ENCODE measurements around the gene APOL6. TPM values are rescaled to one million over a fixed set of nuclear protein-coding genes. Genes with fewer than 3 reads are reported as not detected.

APOL6 gene, protein sequence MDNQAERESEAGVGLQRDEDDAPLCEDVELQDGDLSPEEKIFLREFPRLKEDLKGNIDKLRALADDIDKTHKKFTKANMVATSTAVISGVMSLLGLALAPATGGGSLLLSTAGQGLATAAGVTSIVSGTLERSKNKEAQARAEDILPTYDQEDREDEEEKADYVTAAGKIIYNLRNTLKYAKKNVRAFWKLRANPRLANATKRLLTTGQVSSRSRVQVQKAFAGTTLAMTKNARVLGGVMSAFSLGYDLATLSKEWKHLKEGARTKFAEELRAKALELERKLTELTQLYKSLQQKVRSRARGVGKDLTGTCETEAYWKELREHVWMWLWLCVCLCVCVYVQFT
- polyA plus RNA-seq (2013) = 0.37 and 0.43 TPM in 2 replicates

- WGBS (ENCODE audit: extremely low coverage, insufficient coverage, insufficient read length) = no CpG with 5 or more reads among the region's 18 CpGs
- Histone ChIP-seq H4K8ac (ENCODE audit: low read depth, low read length) (peak within 1 kb of the TSS; percentile 48), H3K18ac (ENCODE audit: low read length) (no peak within 1 kb of the TSS)
Measured at GRCh38 chr22:35648066-35649025, at the start of gene APOL6. TSS of gene APOL6 (plus strand) at chr22:35648446. CDS start at chr22:35656426, 7,980 bp downstream.

DNA sequence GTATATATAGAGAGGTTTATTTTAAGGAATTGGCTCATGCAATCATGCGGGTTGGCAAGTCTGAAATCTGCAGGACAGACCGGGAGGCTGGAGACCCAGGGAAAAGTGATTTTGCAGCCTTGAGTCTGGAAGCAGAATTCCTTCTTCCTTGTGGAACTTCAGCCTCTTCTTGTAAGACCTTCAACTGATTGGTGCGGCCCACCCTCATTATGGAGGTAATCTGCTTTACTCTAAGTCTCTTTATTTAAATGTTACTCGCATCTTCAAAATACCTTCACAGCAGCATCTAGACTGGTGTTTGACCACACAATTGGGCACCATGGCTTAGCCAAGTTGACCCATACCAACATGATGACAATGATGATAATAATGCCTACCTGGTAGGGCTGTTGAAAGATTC lies 48.9 kb upstream of the APOL6 start:
- WGBS (ENCODE audit: extremely low coverage, insufficient coverage, insufficient read length) = no CpG with 5 or more reads among the region's 4 CpGs
- no peak overlapping the region for H3K4me2 ChIP-seq (ENCODE audit: low read length)
- no peak overlapping the region for H3K4ac ChIP-seq (ENCODE audit: low read depth, low read length)
- H3K9ac ChIP-seq (ENCODE audit: low read length) = no peak overlapping the region
- no peak overlapping the region for H2AK5ac ChIP-seq (ENCODE audit: low read length)
- no peaks in the 10 kb centered on the region for H3K9me3 ChIP-seq (ENCODE audit: insufficient read depth, low read depth, low read length)
- H3K18ac ChIP-seq (ENCODE audit: low read length) = no peak overlapping the region
- no peak overlapping the region for H2BK120ac ChIP-seq (ENCODE audit: insufficient read depth, low read length, poor library complexity)
- H4K12ac ChIP-seq (ENCODE audit: low read depth, low read length) = no peak overlapping the region
- no peak overlapping the region for H3K14ac ChIP-seq (ENCODE audit: low read length)
- no peak overlapping the region for H2BK5ac ChIP-seq (ENCODE audit: low read depth, low read length, poor library complexity)
- peaks cover 2 to 17% of the 10 kb centered on the region in 2 experiments for H3K4me1 ChIP-seq (ENCODE audit: control insufficient read depth in 1 of 2, insufficient read depth in 2 of 2, low read length in 2 of 2)
- no peaks in the 10 kb centered on the region for H3K36me3 ChIP-seq (ENCODE audit: control insufficient read depth in 1 of 2, insufficient read depth in 2 of 2, low read length in 2 of 2)
- no peak overlapping the region for H2BK12ac ChIP-seq (ENCODE audit: low read length)
- no peaks in the 10 kb centered on the region for H3K79me2 ChIP-seq (ENCODE audit: control insufficient read depth, insufficient read depth, low read length, poor library complexity)
- H2AFZ ChIP-seq (ENCODE audit: insufficient read depth, low read length, poor library complexity) = no peak overlapping the region
- H3K23ac ChIP-seq (ENCODE audit: low read length) = no peak overlapping the region
- H4K8ac ChIP-seq (ENCODE audit: low read depth, low read length) = no peak overlapping the region
- peaks cover 2% of the 10 kb centered on the region for H3K79me1 ChIP-seq (ENCODE audit: low read length)
- H3K27ac ChIP-seq (ENCODE audit: low read depth, low read length) = no peak overlapping the region
- H3K4me3 ChIP-seq (ENCODE audit: low read depth, low read length) = no peak overlapping the region
- no peak overlapping the region for H4K91ac ChIP-seq (ENCODE audit: low read depth, low read length)
- no peaks in the 10 kb centered on the region for H3K27me3 ChIP-seq (ENCODE audit: insufficient read depth, low read length)
- no peak for DNase-seq

More at GRCh38 chr22:35648066-35649025, at the start of gene APOL6:
- H3K4ac ChIP-seq (ENCODE audit: low read depth, low read length) = peak within 1 kb of the TSS; percentile 27
- H3K27ac ChIP-seq (ENCODE audit: low read depth, low read length) = peak within 1 kb of the TSS; percentile 6
- peak within 1 kb of the TSS; percentile 75 for H2AFZ ChIP-seq (ENCODE audit: insufficient read depth, low read length, poor library complexity)
- no peak within 1 kb of the TSS for H3K23ac ChIP-seq (ENCODE audit: low read length)
- peak within 1 kb of the TSS; percentile 20 for H2BK120ac ChIP-seq (ENCODE audit: insufficient read depth, low read length, poor library complexity)
- no peak within 1 kb of the TSS for H4K12ac ChIP-seq (ENCODE audit: low read depth, low read length)
- no peaks in the 10 kb centered on the region for H3K36me3 ChIP-seq (ENCODE audit: control insufficient read depth in 1 of 2, insufficient read depth in 2 of 2, low read length in 2 of 2)
- peak within 1 kb of the TSS; percentile 15 for H2BK12ac ChIP-seq (ENCODE audit: low read length)
- no peak within 1 kb of the TSS for H3K4me3 ChIP-seq (ENCODE audit: low read depth, low read length)
- H3K14ac ChIP-seq (ENCODE audit: low read length) = peak within 1 kb of the TSS; percentile 1
- H3K79me2 ChIP-seq (ENCODE audit: control insufficient read depth, insufficient read depth, low read length, poor library complexity) = no peaks in the 10 kb centered on the region
- peak within 1 kb of the TSS; percentile 25 for H3K4me2 ChIP-seq (ENCODE audit: low read length)
- H3K9ac ChIP-seq (ENCODE audit: low read length) = no peak within 1 kb of the TSS
- peak; percentile 87 to 90 for DNase-seq
- no peak within 1 kb of the TSS for H2BK5ac ChIP-seq (ENCODE audit: low read depth, low read length, poor library complexity)
- H2AK5ac ChIP-seq (ENCODE audit: low read length) = no peak within 1 kb of the TSS
- peak within 1 kb of the TSS; percentile 26 for H4K91ac ChIP-seq (ENCODE audit: low read depth, low read length)
- peaks cover 2% of the 10 kb centered on the region for H3K79me1 ChIP-seq (ENCODE audit: low read length)
- H3K27me3 ChIP-seq (ENCODE audit: insufficient read depth, low read length) = no peaks in the 10 kb centered on the region
- peaks cover 2% of the 10 kb centered on the region for H3K9me3 ChIP-seq (ENCODE audit: insufficient read depth, low read depth, low read length)
- H3K4me1 ChIP-seq (ENCODE audit: control insufficient read depth in 1 of 2, insufficient read depth in 2 of 2, low read length in 2 of 2) = peaks cover 7 to 8% of the 10 kb centered on the region in 2 experiments

GRCh38 chr22:35600476-35600875 lies 47.8 kb upstream of the APOL6 start:
- Histone ChIP-seq H3K4ac (ENCODE audit: low read depth, low read length) (no peak overlapping the region), H3K14ac (ENCODE audit: low read length) (no peak overlapping the region), H2BK12ac (ENCODE audit: low read length) (no peak overlapping the region), H3K18ac (ENCODE audit: low read length) (no peak overlapping the region), H2BK5ac (ENCODE audit: low read depth, low read length, poor library complexity) (no peak overlapping the region), H3K9me3 (ENCODE audit: insufficient read depth, low read depth, low read length) (no peaks in the 10 kb centered on the region), H3K79me1 (ENCODE audit: low read length) (peaks cover 2% of the 10 kb centered on the region), H4K8ac (ENCODE audit: low read depth, low read length) (no peak overlapping the region), H3K36me3 (ENCODE audit: control insufficient read depth in 1 of 2, insufficient read depth in 2 of 2, low read length in 2 of 2) (no peaks in the 10 kb centered on the region), H3K23ac (ENCODE audit: low read length) (no peak overlapping the region), H3K9ac (ENCODE audit: low read length) (no peak overlapping the region), H3K4me2 (ENCODE audit: low read length) (no peak overlapping the region), H2AK5ac (ENCODE audit: low read length) (no peak overlapping the region), H3K27me3 (ENCODE audit: insufficient read depth, low read length) (no peaks in the 10 kb centered on the region), H3K4me1 (ENCODE audit: control insufficient read depth in 1 of 2, insufficient read depth in 2 of 2, low read length in 2 of 2) (peaks cover 5 to 23% of the 10 kb centered on the region in 2 experiments), H2AFZ (ENCODE audit: insufficient read depth, low read length, poor library complexity) (no peak overlapping the region), H4K12ac (ENCODE audit: low read depth, low read length) (no peak overlapping the region), H3K27ac (ENCODE audit: low read depth, low read length) (no peak overlapping the region), H4K91ac (ENCODE audit: low read depth, low read length) (no peak overlapping the region), H2BK120ac (ENCODE audit: insufficient read depth, low read length, poor library complexity) (no peak overlapping the region), H3K79me2 (ENCODE audit: control insufficient read depth, insufficient read depth, low read length, poor library complexity) (no peaks in the 10 kb centered on the region), H3K4me3 (ENCODE audit: low read depth, low read length) (no peak overlapping the region)
- DNase-seq = no peak
- WGBS (ENCODE audit: extremely low coverage, insufficient coverage, insufficient read length) = no CpG with 5 or more reads among the region's 12 CpGs

DNA sequence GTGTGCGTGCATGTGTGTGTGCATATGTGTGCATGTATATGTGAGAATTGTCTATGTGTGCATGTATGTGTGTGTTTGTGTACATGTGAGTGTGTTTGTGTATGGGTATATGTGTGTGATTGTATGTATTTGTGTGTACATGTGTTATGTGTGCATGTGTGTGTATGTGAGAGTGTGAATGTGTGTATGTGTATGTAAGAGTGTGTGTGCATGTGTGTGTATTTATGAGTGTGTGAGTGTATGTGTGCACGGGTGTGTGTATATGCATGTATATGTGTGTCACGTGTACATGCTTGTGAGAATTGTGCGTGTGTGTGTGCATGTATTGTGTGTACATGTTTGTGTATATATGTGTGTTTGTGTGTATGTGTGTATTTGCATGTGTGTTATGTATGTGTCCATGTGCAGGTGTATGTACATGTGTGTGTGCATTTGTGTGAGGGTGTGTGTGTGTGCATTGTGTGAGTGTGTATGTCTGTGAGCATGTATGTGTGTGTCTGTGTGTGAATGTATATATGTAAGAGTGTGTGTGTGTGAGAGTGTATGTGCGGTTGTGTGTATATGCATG lies 47.1 kb upstream of the APOL6 start:
- Histone ChIP-seq H3K27me3 (ENCODE audit: insufficient read depth, low read length) (no peaks in the 10 kb centered on the region), H3K27ac (ENCODE audit: low read depth, low read length) (no peak overlapping the region), H2AK5ac (ENCODE audit: low read length) (no peak overlapping the region), H3K9ac (ENCODE audit: low read length) (no peak overlapping the region), H4K91ac (ENCODE audit: low read depth, low read length) (no peak overlapping the region), H2BK12ac (ENCODE audit: low read length) (no peak overlapping the region), H3K18ac (ENCODE audit: low read length) (no peak overlapping the region), H3K4me3 (ENCODE audit: low read depth, low read length) (no peak overlapping the region), H3K36me3 (ENCODE audit: control insufficient read depth in 1 of 2, insufficient read depth in 2 of 2, low read length in 2 of 2) (no peaks in the 10 kb centered on the region), H2BK5ac (ENCODE audit: low read depth, low read length, poor library complexity) (no peak overlapping the region), H3K14ac (ENCODE audit: low read length) (no peak overlapping the region), H2BK120ac (ENCODE audit: insufficient read depth, low read length, poor library complexity) (no peak overlapping the region), H3K79me1 (ENCODE audit: low read length) (peaks cover 3% of the 10 kb centered on the region), H3K4me1 (ENCODE audit: control insufficient read depth in 1 of 2, insufficient read depth in 2 of 2, low read length in 2 of 2) (peaks cover 5 to 22% of the 10 kb centered on the region in 2 experiments), H4K12ac (ENCODE audit: low read depth, low read length) (no peak overlapping the region), H3K23ac (ENCODE audit: low read length) (no peak overlapping the region), H3K9me3 (ENCODE audit: insufficient read depth, low read depth, low read length) (no peaks in the 10 kb centered on the region), H3K4me2 (ENCODE audit: low read length) (no peak overlapping the region), H3K4ac (ENCODE audit: low read depth, low read length) (no peak overlapping the region), H4K8ac (ENCODE audit: low read depth, low read length) (no peak overlapping the region), H2AFZ (ENCODE audit: insufficient read depth, low read length, poor library complexity) (no peak overlapping the region), H3K79me2 (ENCODE audit: control insufficient read depth, insufficient read depth, low read length, poor library complexity) (no peaks in the 10 kb centered on the region)
- DNase-seq = no peak
- WGBS (ENCODE audit: extremely low coverage, insufficient coverage, insufficient read length) = no CpG with 5 or more reads among the region's 5 CpGs

Data from trophoblast cell (in vitro differentiated cells and primary cell).